HG02610 (cell line): ENCODE measurements around the gene DACH1.

Source experiments
- ATAC-seq: cut with Tn5 transposase; IDR thresholded peaks from one replicate; pipeline ENCODE4 v1.9.1; 2021; ENCODE audit warnings: mild to moderate bottlenecking, moderate library complexity; ENCODE audit not compliant: unreplicated experiment

The DACH1 gene

GRCh38 chr13:71830736-71831135 lies 36.3 kb downstream of the DACH1 start:
- no peak for ATAC-seq

GRCh38 chr13:71830323-71830722 lies 36.7 kb downstream of the DACH1 start:
- no peak for ATAC-seq

GRCh38 chr13:71829547-71829946 lies 37.5 kb downstream of the DACH1 start:
- no peak for ATAC-seq

- no peak for ATAC-seq
Measured at GRCh38 chr13:71828564-71828963, 38.4 kb downstream of the DACH1 start.

GRCh38 chr13:71828117-71828516 lies 38.9 kb downstream of the DACH1 start:
- no peak for ATAC-seq

GRCh38 chr13:71827241-71827640 lies 39.8 kb downstream of the DACH1 start:
- no peak for ATAC-seq

- no peak for ATAC-seq
Measured at GRCh38 chr13:71820699-71821098, 46.3 kb downstream of the DACH1 start.

GRCh38 chr13:71817335-71817734 lies 49.7 kb downstream of the DACH1 start:
- ATAC-seq = no peak

GRCh38 chr13:71814806-71815360 lies 52.1 kb downstream of the DACH1 start:
- ATAC-seq = no peak

GRCh38 chr13:71813187-71813586 lies 53.8 kb downstream of the DACH1 start:
- no peak for ATAC-seq

GRCh38 chr13:71811344-71811743 lies 55.7 kb downstream of the DACH1 start:
- no peak for ATAC-seq

- no peak for ATAC-seq
Measured at GRCh38 chr13:71808708-71809107, 58.3 kb downstream of the DACH1 start.

- ATAC-seq = no peak
Measured at GRCh38 chr13:71806886-71807285, 60.1 kb downstream of the DACH1 start.

GRCh38 chr13:71803066-71803465 lies 63.9 kb downstream of the DACH1 start:
- ATAC-seq = no peak

GRCh38 chr13:71801781-71802180 lies 65.2 kb downstream of the DACH1 start:
- no peak for ATAC-seq

GRCh38 chr13:71801165-71801760 lies 65.7 kb downstream of the DACH1 start:
- no peak for ATAC-seq

GRCh38 chr13:71799324-71799723 lies 67.7 kb downstream of the DACH1 start:
- no peak for ATAC-seq

- ATAC-seq = no peak
Measured at GRCh38 chr13:71798707-71799106, 68.3 kb downstream of the DACH1 start.

- ATAC-seq = no peak
Measured at GRCh38 chr13:71797517-71797916, 69.5 kb downstream of the DACH1 start.

GRCh38 chr13:71789693-71790329 lies 77.2 kb downstream of the DACH1 start:
- ATAC-seq = no peak

GRCh38 chr13:71789037-71789436 lies 78.0 kb downstream of the DACH1 start:
- no peak for ATAC-seq

GRCh38 chr13:71787414-71787813 lies 79.6 kb downstream of the DACH1 start:
- ATAC-seq = no peak

- ATAC-seq = no peak
Measured at GRCh38 chr13:71786875-71787274, 80.1 kb downstream of the DACH1 start.
